SW480 (cell line): ENCODE results near the gene ADISSP.

Experiments used
- DNase-seq: peaks from one replicate; pipeline ENCODE4 v3.0.0-alpha.2; 2016; ENCODE audit warnings: low spot score

The ADISSP gene

DNA sequence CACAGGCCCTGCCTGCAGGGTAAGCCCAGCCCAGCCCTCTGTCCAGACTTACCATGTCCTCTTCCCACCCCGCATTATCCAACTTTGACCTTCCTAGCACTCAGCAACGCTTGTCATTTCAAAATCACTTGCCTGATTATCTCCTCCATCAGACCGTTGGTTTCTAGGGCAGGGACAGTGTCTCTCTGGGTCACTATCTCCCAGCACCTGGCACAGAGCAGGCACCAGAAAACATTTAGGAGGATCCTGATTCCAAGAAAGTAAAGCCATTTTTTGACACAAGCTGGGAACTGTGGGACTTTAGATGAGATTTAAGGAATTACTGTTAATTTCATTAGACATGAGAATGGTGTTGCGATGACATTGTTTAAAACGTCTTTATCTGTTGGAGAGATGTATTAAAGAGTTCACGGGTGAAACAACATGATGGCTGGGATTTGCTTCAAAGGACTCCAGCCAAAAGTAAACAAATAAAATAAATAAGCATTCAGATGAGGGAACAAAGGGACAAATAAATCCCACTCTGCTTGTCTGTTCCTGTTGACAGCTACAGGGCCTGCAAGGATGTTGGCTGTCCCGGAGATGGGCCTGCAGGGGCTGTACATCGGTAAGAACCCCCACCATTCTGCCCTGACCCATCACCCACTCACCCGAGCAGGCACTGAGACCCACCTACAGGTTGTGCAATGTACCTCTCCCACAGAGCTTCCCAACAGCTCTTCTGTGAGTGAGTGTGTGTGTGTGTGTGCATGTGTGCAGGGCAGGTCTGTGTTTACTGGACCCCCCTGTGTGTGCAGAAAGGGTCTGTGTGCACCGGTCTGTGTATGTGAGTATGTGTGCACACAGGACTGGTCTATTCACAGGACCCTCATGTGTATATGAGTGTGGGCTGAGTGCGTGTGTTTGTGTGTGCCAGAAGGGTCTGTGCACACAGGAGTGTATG lies 29.2 kb downstream of the ADISSP start:
- no peak for DNase-seq

DNA sequence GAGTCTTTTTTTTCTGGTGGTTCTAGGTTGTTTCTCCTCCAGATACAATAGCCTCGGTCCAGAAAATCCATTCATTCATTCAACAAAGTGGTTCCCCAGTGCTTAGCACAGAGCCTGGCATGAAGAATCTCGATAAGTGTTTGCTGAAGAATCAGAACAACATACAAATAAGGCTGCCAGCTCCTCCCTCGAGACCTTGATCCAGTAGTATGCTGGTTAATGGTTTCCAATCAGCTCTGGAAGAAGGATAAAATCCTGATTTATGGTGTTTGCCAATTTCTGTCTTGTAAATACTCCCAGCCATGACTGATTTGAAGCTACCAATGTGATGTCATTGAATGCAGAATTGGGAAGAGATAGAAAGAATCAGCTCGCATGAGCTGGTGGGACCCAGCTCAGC lies 31.8 kb downstream of the ADISSP start:
- DNase-seq: no peak

DNA sequence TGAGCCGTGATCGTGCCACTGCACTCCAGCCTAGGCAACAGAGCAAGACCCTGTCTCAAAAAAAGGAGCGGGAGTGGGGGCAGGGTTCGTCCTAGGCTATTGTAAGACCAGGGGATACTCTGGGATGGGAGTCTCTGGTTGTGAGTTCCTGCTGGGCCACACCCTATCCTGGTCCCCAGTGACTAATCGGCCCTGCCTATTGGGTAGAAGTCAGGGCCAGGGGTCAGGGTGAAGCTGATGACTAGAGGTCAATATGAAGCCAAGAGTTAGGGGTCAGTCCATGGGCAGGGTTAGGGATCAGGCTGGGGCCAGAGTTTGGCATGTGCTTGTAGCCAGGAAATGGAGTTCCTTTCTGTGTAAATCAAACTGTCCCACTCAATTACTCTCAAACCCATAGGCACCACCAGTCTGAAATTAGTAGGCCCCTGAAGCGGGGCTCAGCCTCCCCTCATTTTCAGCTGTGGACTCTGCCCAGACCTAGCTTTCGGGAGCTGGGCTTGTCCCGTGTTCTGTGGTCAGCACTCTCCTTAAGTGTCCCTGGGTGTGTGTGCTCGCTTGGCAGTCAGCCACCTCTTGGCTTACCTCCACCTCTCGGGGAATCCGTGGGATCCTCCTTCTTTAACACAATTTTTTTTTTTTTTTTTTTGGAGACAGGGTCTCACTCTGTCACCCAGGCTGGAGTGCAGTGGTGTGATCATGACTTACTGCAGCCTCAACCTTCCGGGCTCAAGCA lies 33.3 kb downstream of the ADISSP start:
- no peak for DNase-seq

DNA sequence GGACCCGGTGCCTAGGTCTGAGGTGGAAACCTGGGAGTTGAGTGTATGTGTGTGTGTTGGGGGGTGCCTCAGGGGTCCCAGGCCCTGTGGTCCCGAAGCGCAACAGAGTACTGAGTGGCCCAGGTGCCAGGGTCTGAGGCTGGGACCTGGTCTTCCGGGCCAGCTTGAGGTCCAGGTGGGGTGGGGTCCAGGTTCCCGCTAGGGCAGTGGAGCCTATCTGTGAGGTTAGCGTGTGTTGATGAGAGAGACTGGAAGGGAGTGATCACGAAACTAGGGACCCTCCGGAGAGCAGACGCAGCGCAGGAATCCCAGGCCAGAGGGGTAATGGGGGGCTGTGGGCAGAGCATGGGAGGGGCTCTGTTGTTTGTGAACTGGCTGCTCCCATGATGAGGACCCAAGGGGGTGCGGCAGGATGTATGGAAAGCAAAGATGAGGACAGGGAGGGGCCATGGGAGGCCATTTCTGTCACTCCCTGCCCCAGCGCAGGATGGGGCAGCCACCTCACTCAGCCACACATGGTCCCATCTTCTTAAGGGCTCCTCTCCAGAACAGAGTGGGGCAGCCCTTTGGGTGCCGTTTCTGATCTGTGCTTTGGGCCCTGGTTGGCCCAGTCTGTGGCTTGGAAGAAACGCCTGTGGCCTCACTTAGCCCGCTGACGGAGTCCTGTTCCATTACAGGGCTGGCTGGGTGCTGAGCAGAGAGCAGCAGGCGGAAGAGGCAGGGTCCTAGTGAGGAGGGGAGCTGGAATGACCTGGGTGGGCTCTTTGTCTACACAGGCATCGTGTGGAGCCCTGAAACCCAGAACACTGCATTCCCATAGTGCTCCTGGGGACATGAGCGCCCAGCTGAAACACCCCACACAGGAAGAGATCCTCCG lies 34.2 kb downstream of the ADISSP start:
- DNase-seq: no peak

DNA sequence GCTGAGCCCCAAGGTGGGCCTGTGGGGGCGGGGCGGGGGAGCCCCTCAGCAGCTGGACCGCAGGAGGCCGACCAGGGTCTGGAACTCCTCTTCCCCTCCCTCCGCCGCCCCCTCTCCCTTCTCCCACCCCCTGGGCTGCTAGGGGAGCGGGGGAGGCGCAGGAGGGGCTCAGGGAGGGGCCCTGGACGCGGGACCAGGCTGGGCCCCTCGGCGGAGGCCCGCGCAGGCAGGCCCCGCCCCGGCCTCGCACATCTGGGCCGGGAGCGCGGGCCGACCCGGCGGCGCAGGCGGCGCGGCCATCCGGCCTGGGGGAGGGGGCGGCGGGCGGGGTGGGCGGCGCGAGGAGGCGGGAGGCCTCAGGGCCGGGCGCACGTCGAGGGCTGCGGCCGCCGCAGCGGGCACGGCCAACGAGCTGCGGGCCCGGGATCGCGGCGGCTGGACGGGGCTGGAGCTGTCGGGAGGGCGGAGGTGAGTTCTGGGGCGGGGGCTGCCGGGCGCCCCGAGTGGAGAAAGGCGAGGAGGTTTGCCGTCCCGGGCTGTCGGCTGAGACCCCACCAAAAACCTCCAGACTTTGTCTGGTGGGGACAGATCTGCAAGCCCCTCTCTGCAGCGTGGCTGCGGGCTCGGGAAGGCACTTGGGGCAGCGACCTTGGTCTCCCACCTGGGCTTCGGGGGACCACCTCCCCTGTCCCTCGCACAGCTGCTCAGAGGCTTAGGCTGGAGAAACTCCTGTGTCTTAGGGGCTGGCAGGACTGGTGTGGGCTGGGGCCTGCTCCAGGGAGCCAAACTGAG lies 35.0 kb downstream of the ADISSP start, which contains the start of gene HSPA12B:
HSPA12B (plus strand) TSS at position 359 of the 792 bp plus-strand sequence. CDS start 5,990 bp downstream, outside the sequence.
- no peak for DNase-seq

DNA sequence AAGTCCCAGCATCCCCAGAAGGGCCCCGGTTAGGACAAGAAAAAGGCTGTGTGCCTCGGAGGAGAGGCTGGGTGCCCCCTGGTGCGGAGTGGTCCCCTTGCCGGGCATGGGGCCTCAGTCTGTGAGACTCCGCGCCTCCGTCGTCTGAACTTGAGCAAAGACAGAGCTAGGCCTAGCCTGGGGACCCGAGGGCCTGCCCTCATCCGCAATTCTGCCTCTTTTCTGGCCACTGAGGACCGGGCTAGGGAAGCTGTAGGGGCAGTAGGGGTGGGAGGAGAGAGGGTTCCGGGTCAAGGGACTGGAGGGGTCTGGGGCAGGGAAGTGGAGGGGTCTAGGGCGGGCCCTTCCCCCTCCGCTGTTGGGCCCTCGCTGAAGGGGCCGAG lies 35.6 kb downstream of the ADISSP start:
- DNase-seq: no peak

DNA sequence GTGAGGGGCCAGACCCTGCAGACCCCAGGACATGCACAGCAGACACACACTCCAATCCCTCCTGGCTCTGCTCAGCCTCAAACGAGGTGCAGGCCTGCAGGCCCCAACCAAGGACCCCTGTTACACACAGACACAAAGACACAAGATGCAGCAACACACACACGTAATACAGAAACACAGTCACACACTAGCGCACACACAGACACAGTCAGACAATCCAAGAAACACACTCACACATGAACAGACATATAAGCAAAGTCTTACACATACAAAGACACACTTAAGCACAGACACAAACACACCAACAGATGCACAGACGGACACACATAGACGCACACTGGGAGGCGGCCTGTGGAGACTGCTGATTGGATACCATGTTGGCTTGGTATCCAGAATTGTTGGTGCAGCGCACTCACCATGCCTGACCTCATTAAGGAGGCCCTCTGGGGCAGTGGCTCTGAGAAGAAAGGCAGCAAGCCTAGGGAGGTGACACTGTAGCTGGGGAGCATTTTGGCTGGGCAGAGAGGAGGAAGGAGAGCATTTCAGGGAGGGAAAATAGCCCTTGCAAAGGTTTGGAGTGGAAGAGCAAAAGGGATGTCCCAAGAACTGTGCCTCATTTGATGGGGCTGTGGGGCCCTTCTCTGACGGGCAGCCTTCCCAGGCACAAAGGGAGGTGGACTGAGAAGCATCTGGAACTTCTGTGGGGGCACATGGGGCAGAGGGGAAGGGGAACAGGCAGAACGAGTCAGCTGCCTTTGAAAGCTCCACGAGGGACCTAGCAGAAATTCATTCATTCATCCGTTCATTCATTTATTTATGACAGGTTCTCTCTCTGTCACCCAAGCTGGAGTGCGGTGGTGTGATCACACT lies 36.5 kb downstream of the ADISSP start:
- no peak for DNase-seq

DNA sequence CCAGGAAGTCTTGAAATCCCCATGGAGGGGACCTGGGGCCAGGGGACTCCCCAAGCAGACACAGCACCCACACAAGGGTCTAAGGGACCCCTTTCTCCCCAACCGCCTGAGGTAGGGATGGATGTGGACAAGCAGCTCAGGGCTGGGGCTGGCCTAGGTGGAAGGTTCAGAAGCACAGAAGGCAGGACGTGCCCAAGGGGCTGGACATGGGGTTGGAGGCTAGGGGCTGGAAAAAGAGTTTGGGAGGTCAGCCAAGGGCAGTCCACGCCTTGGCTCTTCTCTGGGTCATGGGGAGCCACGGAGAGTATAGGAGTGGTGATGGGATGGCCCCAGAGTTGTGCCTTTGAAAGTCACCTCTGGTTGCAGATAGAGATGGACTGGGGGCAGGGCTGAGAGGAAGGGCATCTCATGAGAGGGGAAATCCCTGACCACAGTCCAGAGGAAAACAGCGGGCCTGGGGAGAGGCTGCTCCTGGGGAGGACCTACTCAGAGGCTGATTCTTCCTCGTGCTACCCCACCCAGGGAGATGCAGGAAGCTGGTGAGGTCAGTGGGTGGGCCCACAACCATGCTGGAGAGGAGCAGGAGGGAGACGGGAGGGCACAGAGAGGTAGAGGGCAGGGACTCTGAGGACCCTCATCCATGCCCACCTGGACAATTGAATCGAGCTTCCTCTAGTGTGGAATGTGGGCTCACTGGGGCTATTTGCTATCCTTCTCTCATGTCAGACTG lies 37.6 kb downstream of the ADISSP start:
- no peak for DNase-seq

DNA sequence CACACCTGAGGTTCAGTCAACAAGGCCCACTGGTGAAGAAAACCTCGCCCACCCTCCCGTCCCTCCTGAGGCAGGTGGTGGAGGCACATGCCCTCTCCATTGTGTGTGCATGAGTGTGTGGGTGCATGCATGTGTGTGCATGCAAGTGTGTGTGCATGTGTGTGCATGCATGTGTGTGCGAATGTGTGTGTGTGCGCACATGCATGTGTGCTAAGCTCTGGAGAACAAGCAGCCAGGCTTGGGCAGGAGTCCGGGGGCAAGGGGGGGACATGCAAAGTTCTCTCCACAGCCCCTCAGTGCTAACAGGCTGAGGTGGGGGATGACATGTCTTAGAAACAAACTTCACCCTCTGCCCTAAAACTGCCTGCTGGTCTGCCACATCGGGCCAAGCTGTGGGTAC lies 38.2 kb downstream of the ADISSP start:
- DNase-seq: no peak

DNA sequence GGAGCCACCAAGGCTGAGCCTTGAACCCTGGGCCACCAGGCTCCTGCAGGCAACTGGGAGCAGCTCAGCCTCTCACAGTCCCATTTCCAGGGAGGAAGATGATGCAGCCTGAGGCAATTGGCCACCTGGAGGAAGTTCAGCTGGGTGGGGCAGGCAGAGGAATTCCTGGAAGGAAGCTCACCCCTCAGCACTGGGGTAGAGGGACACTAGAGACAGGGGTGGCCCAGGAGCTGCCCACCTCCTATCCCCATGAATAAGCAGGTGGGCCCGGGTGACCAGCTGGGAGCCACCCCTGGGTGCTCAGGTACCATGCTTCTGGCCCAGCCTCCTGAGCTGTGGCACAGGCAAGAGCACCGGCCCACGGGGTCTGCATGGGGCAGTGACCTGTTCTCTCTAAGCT lies 38.7 kb downstream of the ADISSP start:
- DNase-seq: no peak

DNA sequence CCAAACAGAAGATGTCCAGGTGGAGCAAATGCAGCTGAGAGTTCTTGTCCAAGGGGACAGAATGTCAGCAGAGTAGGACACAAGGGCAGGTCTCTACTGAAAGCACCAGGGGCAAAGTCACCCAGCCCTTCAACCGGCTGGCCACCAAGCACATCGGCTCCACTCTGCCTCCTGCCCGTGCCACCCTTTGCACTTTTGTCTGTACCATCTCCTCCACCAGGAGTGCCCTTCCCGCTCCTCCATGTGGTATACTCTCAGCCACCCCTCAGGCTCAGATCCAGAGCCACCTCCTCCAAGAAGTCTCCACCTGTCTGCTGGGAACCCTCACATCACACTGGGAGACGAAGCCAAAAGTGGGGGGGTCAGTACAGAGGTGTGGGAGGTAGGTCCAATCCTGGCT lies 39.2 kb downstream of the ADISSP start:
- DNase-seq: no peak

DNA sequence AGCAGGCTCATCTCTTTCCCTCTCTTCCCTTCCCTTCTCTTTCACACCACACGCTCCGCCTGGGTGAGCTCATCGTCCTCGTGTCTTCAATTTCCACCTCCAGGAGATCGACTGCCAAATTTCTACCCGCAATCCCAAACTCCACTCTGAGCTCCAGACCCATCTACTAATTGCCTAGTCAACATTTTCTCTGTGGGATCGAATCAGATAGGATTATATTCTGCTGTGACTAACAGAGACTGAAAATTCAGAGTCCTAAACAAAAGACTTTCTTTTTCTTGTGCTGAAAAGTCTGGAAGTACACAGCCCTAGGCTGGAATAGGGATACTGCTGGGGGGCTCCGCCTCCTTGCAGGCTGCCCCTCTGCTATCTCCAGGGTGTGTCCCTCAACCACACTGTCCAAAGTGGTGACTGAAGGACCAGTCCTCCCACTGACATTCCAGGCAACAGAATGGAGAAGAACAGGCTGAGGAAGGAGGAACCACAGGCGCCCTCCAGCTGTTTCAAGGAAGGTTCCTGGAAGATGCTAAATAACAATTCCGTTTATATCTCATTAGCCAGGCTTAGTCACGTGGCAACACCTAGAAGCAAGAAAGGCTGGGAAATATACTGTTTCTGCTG lies 40.0 kb downstream of the ADISSP start:
- no peak for DNase-seq

DNA sequence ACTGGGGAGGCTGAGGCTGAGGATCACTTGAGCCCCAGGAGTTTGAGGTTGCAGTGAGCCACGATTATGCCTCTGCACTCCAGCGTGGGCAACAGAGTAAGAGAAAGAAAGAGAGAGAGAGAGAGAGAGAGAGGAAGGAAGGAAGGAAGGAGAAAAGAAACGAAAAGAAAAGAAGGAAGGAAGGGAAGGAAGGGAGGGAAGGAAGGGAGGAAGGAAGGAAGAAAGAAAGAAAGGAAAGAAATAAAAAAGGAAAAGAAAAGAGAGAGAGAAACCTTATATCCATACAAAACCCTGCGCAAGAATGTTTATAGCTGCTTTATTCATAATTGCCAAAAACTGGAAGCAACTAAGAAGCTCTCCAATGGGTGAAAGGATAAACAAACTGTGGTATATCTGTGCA lies 43.2 kb downstream of the ADISSP start:
- DNase-seq: no peak

DNA sequence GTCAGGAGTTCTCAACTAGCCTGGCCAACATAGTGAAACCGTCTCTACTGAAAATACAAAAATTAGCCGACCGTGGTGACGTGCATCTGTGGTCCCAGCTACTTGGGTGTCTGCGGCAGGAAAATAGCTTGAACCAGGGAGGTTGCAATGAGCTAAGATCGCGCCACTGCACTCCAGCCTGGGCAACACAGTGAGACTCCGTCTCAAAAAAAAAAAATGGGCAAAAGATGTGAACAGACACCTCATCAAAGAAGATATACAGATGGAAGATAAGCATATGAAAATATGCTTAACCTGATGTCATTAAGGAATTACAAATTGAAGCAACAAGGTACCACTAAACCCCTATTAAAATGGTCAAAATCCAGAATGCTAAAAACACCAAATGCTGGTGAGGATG lies 44.3 kb downstream of the ADISSP start:
- no peak for DNase-seq

DNA sequence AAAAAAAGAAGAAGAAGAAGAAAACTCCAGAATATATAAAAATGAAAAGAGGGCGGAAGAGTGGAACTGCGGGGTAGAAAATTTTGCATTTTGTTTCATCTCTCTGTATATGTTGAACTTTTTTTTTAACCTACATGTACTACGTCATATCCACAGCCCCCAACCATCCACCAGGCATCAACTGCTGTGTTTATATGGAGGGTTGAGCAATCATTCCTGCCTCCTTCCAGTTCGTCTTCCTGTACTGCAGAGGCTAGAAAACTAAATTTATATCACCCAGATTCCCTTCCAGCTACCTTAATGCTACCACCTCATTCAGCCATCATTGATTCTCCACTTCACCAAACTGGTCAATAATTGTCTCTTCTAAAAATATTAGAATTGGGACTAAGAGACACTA lies 45.6 kb downstream of the ADISSP start:
- no peak for DNase-seq

DNA sequence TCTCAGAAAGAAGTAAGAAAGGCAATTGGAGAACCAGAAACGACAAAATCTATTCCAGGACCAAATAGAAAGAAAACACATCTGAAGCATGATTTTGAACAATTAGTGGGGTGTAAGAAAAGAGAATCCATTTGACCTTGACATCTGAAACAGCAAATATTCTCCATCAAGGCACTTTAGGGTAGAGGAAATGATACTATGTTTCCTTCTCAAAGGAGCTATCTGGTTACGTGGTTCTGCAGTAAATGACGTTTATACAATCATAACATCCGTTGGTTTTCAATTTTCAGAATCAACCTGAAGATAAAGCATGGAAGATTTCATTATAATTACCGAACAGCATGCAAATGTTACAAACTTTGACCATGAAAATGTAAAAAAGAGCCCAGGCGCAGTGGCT lies 46.9 kb downstream of the ADISSP start:
- DNase-seq: no peak

DNA sequence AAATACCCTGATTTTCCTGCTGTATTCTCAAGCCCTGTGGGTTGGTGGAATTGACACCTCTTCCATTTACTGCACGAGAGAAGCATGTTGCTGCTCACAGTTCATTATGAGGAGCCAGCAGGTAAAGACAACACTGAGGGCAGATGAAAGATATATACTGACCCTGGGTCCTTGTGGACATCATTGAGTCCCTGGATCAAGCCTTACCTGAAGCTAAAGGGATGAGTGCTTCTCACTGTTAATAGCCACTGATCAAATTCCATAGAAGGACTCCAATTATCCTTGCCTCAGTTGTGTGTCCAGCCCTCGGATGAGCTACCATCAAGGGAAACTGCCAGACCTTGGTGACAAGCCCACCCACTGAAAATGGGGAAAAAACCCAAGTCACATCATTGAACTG lies 47.5 kb downstream of the ADISSP start:
- DNase-seq: no peak

DNA sequence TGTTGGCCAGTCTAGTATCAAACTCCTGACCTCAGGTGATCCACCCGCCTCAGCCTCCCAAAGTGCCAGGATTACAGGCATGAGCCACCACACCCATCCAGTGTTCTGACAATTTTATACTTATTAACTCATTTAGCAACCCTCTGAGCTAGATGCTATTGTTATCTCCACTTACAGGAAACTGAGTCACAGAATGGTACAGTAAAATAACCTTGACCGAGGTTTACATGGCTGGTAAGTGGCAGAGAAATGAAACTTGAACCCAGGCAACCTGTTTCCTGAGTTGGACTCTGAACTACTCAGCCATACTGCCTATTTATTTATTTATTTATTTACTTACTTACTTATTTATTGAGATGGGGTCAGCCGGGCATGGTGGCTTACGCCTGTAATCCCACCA lies 48.5 kb downstream of the ADISSP start:
- no peak for DNase-seq

DNA sequence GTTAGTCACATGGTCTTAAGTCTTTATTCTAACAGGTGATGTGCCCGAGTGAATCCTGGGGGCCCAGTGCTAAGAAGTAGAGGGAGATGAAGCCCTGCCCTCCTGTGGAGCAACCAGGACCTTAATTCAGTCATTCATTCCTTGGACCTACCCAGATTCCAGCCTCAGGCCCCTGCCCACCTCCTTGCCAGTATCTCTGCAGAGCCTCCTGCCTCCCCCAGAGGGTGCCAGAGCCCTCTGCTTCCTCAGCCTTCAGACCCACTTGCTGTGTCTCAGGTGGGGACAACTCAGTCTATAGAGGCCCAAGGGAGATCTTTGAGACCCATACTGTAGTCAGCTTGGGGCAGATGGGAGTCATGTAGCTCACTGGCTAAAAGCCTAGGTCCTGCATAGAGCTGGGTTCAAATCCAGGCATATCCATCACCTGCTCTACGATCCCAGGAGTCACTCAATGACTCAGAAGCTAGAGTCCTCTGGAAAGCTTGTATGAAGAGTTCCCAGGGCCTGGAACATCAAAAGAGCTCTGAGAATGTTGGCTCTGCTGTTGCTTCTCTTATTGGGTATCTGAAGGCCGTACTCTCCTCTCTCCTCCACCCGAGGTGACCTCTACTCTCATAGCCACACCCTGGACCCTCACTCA lies 51.2 kb downstream of the ADISSP start:
- peak; percentile 72 for DNase-seq
